ACHN (cell line): ENCODE data around the gene CERK.
"Not testable (repeated sequence)": the region's sequence is repeated elsewhere in the genome, so short reads cannot be mapped to it uniquely, and the experiment has no call there.

Source experiments
- DNase-seq: peaks from one replicate; pipeline ENCODE4 v3.0.0-alpha.2; 2015
- in situ Hi-C: cut with HindIII; loops from 2 replicates; pipeline ENCODE4 v1.10.0; 2017; ENCODE audit warnings: low sequenced_read_pairs, low pct_ligation_motif_present, low pct_unique_long_range_greater_than_20kb

Gene CERK

DNA sequence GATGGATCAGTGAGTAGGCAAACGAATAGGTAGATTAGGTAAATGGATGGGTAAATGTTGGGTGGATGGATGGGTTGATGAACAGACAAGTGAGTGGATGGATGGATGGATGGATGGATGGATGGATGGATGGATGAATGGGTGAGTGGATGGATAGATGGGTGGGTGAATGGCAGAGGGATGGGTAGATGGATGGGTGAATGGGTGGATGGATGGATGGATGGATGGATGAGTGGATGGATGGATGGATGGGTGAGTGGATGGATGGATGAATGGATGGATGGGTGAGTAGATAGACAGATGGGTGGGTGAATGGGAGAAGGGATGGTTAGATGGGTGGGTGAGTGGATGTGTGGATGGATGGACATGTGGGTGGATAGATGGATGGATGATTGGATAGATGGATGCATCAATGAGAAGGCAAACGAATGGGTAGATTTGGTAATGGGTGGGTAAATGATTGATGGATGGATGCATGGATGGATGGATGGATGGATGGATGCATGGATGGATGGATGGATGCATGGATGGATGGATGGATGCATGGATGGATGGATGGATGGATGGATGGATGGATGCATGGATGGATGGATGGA lies 89.7 kb downstream of the CERK start:
- DNase-seq, in situ Hi-C loops: not testable (repeated sequence)

GRCh38 chr22:46646531-46647215 lies 91.4 kb downstream of the CERK start:
- in situ Hi-C loops: no loop called here
- DNase-seq: no peak

DNA sequence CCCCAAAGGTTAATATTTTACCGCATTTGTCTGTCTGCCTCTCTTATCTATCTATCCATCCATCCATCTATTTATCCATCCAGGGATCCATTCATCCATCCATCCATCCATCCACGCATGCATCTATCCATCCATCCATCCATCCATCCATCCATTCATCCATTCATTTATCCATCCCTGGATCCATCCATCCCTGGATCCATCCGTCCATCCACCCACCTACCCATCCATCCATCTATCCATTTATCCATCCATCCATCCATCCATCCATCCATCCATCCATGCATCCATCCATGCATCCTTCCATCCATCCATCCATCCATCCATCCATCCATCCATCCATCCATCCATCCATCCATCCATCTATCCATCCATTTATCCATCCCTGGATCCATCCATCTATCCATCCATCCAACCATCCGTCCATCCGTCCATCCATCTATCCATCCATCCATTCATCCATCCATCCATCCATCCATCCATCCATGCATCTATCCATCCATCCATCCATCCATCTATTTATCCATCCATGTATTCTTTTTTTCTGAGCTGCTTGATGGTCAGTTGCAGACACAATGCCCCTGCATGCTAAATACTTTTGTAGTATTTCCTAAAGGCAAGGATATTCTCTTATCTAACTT lies 95.1 kb downstream of the CERK start:
- DNase-seq, in situ Hi-C loops: not testable (repeated sequence)

- in situ Hi-C loops: no loop called here
Observed at GRCh38 chr22:46641811-46642266, 96.2 kb downstream of the CERK start.

GRCh38 chr22:46640293-46641055 lies 97.6 kb downstream of the CERK start:
- in situ Hi-C loops: no loop called here
- no peak for DNase-seq

More at GRCh38 chr22:46641811-46642266, 96.2 kb downstream of the CERK start:
- DNase-seq: no peak

DNA sequence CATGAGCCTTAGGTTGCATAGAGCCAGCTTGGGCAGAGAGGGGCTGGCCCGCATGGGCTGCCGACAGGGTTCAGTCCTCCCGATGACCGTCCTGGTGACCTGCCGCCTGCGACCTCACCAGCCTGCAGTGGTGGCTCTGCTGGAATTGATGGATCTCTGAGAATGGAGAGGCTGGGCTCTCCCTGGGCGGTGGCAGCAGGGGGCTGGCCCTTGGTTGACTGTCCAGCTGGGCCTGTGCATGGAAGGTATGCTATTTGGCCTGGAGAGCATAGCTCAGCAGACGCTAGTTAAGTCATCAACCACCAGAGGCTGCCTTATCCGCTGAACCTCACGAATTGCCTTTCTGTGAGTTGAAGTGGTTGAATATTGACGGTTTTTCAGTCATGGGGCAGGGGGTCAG lies 98.2 kb downstream of the CERK start:
- in situ Hi-C loops: no loop called here
- DNase-seq: no peak

GRCh38 chr22:46638601-46639431 lies 99.2 kb downstream of the CERK start:
- DNase-seq: no peak
- in situ Hi-C loops: no loop called here

DNA sequence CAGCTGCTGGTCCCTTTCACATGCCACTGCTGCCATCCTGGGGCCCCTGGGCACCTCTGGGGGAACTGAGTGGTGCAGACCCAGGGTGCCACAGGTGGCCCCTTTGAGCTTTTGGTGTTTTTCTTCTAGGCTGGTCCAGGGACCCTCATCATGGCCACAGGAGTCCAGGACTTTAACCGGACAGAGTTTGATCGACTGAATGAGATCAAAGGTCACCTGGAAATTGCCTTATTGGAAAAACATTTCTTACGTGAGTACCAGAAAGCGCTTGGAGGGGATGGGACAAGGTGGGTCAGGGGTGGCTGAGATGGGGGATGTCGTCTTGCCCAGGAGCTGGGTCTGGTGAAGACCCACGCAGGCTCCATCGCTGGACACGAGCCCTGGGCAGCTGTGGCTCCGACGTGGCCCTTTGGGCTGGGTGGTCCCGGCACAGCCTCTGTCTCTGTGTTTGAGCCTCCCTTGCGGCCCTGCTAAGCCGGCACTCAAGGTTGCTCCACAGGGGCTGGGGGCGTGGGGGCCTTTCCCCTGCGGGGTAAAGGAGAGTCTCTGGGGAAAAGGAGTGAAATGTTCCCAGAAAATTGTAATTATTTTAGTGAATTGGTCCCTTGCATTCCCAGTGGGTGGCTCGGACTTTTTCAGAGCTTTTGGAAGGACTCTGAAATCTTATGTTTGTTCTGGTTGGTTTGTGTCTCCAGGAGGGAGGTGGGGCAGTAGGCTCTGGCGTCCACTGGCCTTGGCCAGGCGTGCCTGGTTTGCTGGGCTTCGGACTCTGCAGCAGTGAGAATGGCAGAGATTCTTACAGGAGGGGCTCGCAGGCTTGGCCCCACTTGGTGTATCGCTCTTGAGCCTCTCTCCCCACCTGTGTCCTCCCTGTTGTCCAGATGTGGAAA lies 100.1 kb downstream of the CERK start:
- in situ Hi-C loops: no loop called here
- no peak for DNase-seq

GRCh38 chr22:46636221-46637002 lies 101.6 kb downstream of the CERK start:
- DNase-seq: no peak
- in situ Hi-C loops: no loop called here

- no peak for DNase-seq
- in situ Hi-C loops: no loop called here
Observed at GRCh38 chr22:46635756-46636155, 102.3 kb downstream of the CERK start.

DNA sequence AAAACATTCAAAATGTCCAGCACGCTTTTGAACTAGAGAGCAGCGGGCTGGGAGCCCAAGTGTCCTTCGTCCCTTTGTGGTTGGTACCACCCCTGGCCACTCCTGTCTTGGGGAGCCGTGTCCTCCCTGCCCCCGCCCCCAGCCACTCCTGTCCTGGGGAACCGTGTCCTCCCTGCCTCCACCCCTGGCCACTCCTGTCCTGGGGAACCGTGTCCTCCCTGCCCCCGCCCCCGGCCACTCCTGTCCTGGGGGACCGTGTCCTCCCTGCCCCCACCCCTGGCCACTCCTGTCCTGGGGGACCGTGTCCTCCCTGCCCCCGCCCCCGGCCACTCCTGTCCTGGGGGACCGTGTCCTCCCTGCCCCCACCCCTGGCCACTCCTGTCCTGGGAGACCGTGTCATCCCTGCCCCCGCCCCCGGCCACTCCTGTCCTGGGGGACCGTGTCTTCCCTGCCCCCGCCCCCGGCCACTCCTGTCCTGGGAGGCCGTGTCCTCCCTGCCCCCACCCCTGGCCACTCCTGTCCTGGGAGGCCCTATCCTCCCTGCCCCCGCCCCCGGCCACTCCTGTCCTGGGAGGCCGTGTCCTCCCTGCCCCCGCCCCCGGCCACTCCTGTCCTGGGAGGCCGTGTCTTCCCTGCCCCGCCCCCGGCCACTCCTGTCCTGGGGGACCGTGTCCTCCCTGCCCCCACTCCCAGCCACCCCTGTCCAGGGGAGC lies 102.9 kb downstream of the CERK start:
- in situ Hi-C loops, DNase-seq: not testable (repeated sequence)
